GM21515 (cell line): ENCODE results near the gene SGPP2.
A peak's percentile ranks its signal among the peaks of the same experiment; 100 is the strongest.
"Not testable (repeated sequence)": the region's sequence is repeated elsewhere in the genome, so short reads cannot be mapped to it uniquely, and the experiment has no call there.

ENCODE experiments used
- ATAC-seq: cut with Tn5 transposase; IDR thresholded peaks from one replicate; pipeline ENCODE4 v1.9.1; 2021; ENCODE audit not compliant: unreplicated experiment

Gene SGPP2, protein sequence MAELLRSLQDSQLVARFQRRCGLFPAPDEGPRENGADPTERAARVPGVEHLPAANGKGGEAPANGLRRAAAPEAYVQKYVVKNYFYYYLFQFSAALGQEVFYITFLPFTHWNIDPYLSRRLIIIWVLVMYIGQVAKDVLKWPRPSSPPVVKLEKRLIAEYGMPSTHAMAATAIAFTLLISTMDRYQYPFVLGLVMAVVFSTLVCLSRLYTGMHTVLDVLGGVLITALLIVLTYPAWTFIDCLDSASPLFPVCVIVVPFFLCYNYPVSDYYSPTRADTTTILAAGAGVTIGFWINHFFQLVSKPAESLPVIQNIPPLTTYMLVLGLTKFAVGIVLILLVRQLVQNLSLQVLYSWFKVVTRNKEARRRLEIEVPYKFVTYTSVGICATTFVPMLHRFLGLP

DNA sequence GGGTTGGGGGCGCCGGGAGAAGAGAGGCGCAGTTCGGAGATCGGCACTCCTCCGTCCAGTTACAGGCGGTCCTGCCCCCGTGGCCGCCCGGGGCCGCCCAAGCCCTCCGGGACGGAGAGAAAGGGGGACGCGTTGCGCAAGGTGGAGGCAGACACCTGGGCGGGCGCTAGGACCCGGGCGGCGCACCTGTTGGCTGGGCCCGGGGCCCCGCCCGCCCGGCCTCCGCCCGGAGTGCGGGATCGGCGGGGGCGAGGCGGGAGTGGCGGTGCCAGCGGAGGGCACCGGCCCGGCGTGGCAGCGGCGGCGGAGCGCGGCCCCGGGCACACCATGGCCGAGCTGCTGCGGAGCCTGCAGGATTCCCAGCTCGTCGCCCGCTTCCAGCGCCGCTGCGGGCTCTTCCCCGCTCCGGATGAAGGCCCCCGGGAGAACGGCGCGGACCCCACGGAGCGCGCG lies at the start of gene SGPP2:
SGPP2 (plus strand) TSS at position 268 of the 453 bp plus-strand sequence; CDS start at position 328, 60 bp downstream.
- peak; percentile 35 for ATAC-seq

DNA sequence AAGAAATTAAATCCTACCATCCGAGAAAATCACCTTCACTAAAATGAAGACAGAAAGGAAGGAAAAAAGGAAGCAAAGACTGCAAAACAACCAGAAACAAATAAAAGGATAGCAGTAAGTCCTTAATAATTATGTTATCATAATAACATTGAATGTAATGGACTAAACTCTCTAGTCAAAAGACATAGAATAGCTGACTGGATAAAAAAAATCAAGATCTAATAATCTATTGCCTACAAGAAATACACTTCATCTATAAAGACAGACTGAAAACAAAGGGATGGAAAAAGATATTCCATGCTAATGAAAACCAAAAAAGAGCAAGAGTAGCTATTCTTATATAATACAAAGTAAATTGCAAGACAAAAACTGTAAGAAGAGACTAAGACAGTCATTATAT lies 48.5 kb upstream of the SGPP2 start:
- ATAC-seq, result no peak

DNA sequence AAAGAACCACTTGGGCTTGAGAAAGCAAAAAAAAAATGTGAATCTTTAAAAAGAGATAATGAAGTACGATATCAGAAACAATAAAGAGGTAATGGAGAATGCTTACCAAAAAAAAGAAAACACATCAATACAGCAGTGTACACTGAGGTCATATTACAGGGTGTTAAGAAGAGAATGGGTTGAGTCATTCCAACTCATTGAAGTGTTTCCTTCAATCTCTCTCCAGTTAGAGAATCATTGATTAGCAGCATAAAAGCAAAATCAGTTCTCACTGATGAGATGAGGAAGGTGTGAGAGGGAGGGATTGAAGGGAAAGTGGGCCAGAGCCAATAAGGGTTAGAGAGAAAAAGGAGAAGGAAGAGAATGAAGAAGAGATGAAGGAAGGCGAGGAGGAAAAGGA lies 43.9 kb upstream of the SGPP2 start:
- ATAC-seq, result no peak

DNA sequence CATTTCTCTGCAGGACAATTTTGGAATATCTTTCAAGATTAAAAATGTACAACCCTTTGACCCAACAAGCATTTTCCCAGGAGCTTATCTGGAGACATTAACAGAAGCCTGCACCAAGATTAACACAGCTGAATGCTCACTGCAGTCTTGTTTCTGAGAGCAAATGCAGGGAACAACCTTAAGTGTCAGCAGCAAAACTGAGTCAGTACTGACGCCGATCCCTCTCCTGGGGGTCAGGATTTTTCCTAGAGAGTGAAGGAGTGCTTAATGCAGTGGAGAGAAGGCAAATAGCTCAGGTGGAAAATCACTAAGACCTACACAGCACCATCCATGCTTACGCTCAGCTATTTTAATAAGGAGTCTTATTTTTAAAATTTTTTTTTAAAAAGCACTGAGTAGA lies 42.8 kb upstream of the SGPP2 start:
- ATAC-seq, result no peak

DNA sequence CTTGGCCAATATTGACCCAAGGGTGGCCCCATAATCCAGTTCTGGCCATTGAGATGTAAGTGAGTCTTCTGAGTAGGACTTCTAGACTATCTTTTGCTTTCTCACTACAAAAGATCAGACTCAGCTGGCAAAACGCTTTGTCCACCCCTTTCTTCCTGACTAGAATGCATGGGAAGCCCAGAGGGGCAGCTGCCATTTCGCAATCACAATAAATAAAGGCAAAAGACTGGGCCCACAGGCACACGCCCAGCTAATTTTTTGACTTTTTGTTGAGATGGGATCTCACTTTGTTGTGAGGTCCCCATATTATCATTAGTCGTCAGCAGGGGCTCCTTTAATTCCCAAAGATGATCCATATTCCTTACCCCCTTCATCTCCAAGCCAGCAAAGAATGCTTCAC lies 41.1 kb upstream of the SGPP2 start:
- ATAC-seq, result no peak

DNA sequence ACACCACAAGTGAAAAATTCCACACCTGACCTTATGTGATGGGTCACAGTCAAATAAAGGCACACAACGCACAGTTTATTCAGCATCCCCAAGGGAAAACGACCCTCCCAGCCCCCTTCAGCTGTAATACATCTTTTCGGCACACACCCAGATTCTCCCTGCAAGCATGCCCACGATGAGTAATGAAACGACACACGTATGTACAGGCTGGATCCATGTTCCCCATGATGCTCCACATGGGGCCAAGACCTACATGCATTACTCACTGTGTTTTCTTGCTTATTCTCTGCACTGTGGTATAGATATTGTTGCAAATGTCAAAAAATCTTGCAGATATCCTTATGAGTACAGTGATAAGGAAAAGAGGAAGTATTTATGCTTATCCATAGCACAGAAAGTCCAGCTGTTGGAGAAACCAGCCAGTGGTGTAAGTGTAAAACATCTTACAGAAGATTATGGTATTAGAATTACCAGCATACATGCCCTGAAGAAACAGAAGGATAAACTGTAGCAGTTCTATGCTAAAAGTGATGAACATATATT lies 32.5 kb upstream of the SGPP2 start:
- ATAC-seq, result no peak

DNA sequence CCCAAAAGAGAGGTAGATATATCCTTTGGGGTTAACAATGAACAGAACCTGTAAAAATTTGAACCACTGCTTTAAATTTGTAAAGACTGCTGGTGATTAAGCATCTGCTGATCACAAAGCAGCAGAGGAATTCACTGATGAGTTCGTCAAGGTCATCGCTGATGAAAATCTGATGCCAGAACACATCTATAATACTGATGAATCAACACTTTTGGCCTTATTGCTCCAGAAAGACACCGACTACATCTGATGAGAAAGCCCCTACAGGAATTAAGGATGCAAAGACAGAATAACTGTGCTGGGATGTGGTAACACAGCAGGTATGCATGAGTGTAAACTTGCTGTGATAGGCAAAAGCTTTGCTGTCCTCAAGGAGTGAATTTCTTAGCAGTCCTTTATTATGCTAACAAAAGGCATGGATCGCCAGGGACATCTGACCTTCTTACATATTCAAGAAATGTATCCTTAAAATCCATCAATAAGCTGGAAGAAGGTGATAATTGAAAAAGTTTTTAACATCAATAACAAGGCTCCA lies 30.5 kb upstream of the SGPP2 start:
- no peak for ATAC-seq

DNA sequence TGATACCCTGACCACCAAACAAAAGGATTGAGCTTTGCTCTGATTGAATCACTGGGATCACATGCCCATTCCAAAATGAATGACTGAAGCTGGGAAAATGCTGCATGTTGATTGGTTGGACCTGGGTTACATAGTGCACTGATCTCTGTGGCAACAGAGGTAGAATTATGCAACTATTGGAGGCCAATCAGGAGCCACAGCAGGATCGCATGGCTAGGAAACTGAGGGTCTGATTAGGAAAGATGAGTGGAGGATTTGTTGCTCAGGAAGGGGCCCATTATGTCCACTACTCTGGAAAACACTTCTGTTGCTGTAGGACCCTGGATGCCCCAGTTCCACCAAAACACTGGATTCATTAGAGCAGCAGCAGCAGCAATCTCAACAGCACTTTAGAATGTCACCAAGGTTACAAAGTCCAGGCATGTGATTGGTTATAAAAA lies 25.9 kb upstream of the SGPP2 start:
- ATAC-seq, result no peak

DNA sequence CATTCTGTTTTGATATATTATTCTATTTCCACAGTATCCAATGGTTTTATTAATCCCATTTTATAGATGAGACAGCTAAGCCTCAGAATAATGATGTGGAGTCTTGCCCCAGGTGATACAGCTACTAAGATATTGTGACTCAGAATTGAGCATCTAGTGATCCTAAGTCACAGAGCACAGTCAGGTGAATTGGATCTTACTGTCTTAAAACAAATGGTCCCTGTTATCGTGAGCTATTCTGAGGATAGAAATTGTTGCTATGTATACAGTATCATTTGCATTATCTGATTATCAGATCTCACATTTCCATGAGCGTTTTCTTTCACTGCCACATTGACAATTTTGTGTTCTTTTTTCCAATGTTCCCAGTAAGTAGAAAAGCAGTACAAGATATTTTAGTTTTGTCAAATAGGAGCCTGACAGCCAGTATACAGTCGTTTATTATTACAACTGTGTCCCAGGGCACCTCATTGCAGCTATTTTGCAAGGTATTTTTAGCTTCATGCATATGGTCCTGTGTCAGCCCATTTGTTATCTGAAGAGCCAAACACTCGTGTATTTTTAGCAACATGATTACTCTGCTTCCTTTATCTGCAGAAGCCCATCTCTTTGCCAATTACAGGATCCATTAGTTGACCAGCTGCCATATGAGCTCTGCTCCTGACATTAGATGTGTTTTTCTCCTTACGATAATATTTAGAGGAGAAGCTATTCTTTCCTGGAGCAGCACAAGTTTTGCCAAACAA lies 25.1 kb upstream of the SGPP2 start:
- no peak for ATAC-seq

DNA sequence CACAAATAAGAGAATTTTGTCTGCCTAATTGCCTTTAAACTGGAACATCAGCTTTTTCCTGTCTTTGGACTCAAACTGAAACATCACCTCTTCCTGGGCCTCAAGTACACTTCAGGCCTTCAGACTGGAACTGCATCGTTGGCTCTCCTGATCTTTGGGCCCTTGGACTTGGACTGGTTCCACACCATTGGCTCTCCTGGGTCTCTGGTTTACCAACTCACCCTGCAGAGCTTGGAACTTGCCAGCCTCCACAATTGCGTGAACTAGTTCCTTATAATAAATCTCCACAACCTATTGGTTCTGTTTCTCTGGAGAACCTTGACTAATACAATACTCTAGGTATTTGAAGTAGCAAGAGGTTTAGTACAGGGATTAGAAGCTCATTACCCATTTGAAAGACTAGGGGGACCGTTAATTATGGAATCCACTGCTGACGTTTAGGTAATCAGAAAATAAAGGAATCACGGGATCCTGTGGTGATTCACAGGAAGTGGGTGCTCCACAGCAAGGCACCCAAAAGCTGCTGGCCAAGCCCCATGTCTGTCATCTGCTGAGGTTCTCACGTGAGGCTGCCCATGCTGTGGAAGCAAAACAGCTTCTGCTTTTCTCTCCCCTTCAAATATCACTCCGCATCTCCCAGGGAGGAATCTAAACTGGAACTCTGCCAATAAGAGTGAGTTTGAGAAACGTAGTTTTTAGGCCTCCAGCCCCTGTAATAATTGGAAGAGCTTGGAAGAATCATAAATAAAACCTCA lies 20.0 kb upstream of the SGPP2 start:
- no peak for ATAC-seq

DNA sequence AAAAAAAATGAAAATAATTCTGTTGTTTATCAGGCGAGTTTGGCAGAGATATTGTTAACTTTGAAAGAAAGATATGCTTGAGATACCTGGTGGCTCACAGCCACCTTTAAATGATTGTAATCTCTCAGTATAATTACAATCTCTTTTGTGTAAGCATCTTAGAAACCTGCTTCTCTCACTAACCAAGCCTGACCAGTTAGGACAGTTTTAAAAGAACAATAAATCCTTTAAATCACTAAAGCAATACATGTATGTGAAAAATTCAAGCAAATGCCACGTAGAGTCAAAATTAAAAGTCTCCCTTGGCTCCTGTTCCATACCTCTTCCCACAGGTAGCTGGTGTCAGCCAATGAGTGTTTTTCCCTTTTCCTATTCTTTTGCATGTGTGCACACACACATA lies 15.7 kb upstream of the SGPP2 start:
- ATAC-seq, result no peak

DNA sequence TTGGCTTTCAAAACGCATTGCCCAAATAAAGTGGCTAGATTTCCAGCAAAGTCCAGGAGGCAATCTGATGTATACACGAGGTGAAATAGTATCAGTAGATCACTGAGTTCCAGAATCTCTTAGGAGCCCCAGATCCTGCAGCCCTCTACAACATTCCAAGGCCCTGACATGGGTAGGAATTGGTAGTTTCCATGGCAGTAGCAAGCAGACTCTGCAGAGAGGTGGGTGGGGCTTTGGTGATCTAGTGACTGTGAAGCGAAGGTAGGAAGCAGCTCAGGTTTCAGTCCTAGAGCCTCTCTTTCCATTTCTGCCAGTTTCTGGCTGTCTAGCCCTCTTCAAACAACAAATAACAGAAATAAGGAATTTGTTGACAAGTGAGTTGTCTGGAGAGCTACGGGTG lies 13.8 kb upstream of the SGPP2 start:
- ATAC-seq, result no peak

DNA sequence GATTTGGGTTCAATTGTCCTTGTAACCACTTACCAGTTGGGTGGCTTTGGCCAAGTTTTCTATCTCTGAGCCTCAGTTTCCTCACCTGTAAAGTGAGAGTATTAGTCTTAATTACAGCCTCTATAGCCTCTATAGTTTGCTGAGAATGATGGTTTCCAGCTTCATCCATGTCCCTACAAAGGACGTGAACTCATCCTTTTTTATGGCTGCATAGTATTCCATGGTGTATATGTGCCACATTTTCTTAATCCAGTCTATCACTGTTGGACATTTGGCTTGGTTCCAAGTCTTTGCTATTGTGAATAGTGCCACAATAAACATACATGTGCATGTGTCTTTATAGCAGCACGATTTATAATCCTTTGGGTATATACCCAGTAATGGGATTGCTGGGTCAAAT lies 12.0 kb upstream of the SGPP2 start:
- not testable (repeated sequence) for ATAC-seq

DNA sequence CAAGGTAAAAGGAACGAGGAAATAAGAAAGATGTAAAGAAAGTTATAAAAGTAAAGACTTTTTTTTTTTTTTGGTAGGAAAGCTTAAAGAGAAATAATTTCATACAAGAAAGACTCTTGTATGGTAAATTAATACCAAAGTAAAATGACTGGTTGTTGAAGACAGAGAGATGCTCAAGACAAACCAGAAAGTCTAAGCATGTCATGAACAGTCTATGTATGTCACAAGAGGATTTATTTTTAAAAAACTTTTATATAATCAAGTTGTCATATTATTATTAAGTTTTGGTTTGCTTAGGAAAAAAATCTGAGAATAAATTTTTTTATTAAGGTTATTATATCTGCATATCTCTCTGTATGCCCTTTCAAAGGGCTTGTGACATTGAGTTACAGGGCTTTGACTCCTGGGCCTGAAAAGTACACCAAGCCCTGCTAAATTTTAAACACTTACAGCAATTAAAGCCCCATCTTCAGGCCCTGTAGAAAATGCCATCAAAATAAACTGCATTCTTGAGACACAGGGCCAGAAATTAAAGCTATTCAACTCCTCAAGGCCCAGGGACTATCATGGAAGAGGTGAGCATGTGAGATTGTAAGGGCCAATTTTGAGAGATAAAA lies 10.9 kb upstream of the SGPP2 start:
- ATAC-seq, result no peak

DNA sequence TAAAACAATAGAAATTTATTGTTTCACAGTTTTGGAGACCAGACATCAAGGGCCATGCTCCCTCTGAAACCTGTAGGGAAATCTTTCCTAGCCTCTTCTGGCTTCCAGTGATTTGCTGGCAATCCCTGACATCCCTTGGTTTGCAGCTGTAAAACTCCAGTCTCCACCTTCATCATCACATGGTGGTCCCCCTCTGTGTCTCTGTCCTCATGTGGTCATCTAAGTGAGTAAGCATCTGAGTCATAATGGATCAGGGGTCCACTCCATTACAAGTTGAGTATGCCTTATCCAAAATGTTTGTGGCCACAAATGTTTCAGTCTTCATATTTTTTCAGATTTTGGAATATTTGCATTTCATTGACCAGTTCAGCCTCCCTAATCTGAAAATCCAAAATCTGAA lies 5.6 kb upstream of the SGPP2 start:
- ATAC-seq, result no peak

DNA sequence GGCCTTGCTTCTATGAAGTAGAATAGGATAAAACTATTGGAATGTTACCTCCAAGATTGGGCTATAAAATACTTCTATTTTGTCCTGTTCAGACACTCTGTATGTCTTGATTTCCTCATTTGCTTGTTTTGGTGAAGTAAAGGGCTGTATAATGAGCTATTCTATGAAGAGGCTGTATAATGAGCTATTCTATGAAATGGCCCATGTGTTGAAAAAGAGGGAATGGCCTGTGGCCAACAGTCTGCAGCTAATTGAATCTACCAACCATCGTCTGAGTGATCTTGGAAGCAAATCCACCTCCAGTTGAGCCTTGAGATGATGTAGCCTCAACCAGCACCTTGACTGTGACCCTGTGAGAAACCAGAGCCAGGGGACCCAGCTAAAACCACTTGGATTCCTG lies 3.8 kb upstream of the SGPP2 start:
- no peak for ATAC-seq

DNA sequence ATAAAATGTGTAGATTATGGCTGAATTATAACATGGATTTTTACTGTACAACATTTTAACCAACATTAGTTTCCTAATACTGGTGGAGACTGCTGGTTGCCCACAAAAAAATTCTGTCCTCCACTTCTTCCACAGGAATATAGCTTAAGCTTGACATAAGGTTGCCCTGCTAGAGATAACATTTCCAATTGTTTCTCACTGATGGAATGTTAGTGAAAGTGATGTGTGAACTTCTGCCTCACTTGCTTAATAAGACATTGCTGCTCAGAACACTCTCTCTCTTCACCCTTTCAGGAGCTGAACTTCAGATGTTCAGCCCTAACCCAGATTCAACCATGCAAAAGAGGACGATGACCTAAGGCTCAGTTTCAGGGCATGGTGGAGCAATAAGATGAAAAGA lies 2.7 kb upstream of the SGPP2 start:
- ATAC-seq, result no peak

DNA sequence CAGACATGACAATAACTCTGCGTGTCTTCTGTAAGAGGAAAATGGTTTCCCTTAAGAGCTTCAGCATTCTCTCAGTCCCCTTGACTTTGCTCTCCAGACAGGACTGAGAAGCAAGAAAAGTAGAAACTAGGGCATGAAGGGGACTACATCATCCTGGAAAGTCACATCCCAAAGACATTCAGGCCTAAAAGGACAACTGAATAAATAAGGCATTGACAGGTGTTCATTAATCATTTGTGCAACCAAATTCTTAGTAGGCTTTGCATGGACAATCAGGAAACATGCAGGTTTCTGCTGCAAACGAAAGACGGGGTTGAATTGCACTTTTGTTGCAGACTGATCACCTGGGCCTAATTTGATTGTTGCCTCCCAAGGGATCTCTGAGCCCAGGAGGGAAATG lies 1.2 kb upstream of the SGPP2 start:
- ATAC-seq, result no peak

DNA sequence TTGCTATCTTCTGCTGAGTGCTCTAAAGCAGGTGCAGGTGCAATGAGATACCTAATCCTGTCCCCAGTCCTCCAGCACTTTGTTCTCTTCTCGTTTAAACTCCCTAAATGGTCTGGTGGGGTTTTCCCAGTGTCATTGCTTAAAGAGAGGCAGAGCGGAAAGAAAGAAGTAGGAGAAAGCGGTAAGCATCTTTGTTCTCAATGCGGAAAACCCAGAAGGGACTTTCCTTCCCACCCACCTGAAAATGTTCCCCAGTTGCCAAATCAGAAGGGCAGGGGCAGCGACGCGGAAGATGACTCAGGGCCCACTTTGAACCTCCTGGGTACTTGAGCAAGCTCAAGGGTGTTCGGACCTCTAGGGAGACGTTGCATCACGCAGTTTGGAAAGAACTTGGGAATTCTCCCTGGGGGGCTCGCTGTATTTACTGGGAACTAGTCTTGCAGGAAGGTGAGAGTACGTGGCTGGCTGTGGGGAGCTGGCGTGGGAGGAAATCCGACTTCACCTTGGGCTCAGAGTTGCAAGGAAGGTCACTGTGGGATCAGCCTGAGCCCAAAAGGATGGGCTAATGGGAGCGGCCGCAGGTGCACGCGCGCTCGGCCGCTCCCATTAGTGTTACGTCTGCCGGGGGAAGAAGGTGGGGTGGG lies 589 bp upstream of the SGPP2 start:
- ATAC-seq, result peak; percentile 19
